Lung (tissue), 12 donors: ENCODE measurements around the gene MAP3K7CL. TPM values are rescaled to one million over a fixed set of nuclear protein-coding genes. Genes with fewer than 3 reads are reported as not detected.

Source experiments
- ATAC-seq: fragments of 200-7000 bp; cut with Tn5 transposase; one replicate; pipeline ENCODE4 v1.9.1; 2020; ENCODE audit warnings: moderate number of reproducible peaks; ENCODE audit not compliant: insufficient read depth, low FRiP score
- DNase-seq, 3 donors: peaks; one replicate each; pipeline ENCODE4 v3.0.0-alpha.2; 2013 to 2017
- H3K27ac ChIP-seq, 2 donors: one replicate each; pipeline ENCODE4 v1.5.1; 2013; ENCODE audit warnings: mild to moderate bottlenecking in 2 of 2, moderate library complexity in 2 of 2, control low read depth in 1 of 2, inconsistent platforms in 1 of 2, low read depth in 1 of 2, low read length in 1 of 2
- H3K27me3 ChIP-seq, 3 donors: one replicate each; pipeline ENCODE4 v1.5.1; 2013; ENCODE audit warnings: low read length in 2 of 3; ENCODE audit not compliant: control insufficient read depth in 3 of 3, insufficient read depth in 3 of 3
- H3K36me3 ChIP-seq, 4 donors: one replicate each; pipeline ENCODE4 v1.5.1; 2013; ENCODE audit warnings: low read length in 4 of 4, mild to moderate bottlenecking in 1 of 4, moderate library complexity in 1 of 4; ENCODE audit not compliant: control insufficient read depth in 4 of 4, insufficient read depth in 4 of 4
- H3K4me1 ChIP-seq, 5 donors: one replicate each; pipeline ENCODE4 v1.5.1; 2013; ENCODE audit warnings: low read length in 5 of 5, mild to moderate bottlenecking in 2 of 5, moderate library complexity in 1 of 5; ENCODE audit not compliant: control insufficient read depth in 5 of 5, insufficient read depth in 5 of 5
- H3K4me3 ChIP-seq: one replicate; pipeline ENCODE4 v1.5.1; 2013; ENCODE audit warnings: mild to moderate bottlenecking, control low read depth, moderate library complexity
- H3K9ac ChIP-seq, 2 donors: one replicate each; pipeline ENCODE4 v1.5.1; 2013; ENCODE audit warnings: low read length in 2 of 2, control low read depth in 1 of 2; ENCODE audit not compliant: insufficient read depth in 1 of 2
- H3K9me3 ChIP-seq, 4 donors: one replicate each; pipeline ENCODE4 v1.5.1; 2013; ENCODE audit warnings: low read length in 3 of 4, mild to moderate bottlenecking in 1 of 4, moderate library complexity in 1 of 4; ENCODE audit not compliant: control insufficient read depth in 4 of 4, insufficient read depth in 3 of 4
- CTCF ChIP-seq: IDR thresholded peaks from 2 replicates; pipeline ENCODE4 v1.5.1; 2012; ENCODE audit warnings: mild to moderate bottlenecking; ENCODE audit errors: control extremely low read depth, extremely low read depth
- WGBS, 2 donors: extraction: QIAGEN DNeasy Blood & Tissue Kit; methylation state at CpG; one replicate each; pipeline ENCODE4 v1.1.7; 2013; 5-methylcytosine and 5-hydroxymethylcytosine counted together
- polyA plus RNA-seq, 2 donors: library from polyadenylated mRNA; stranded (reverse); fragments of 200-250 nt; gene quantifications; one replicate each; pipeline ENCODE4 v1.2.1, GENCODE V29; 2013
- total RNA-seq, 2 donors: library from RNA; depleted of rRNA in 1 of 2; stranded (reverse); fragments of >200 nt in 1 of 2; gene quantifications; one replicate each; pipeline ENCODE4 v1.2.1, GENCODE V29; 2014 to 2021
- donor health status: control.
- donor health status: control.
- donor health status: Bipolar disorder and iron deficiency.
- donor health status: healthy.
- donor health status: DM: yes; HTN: yes; CAD: no.

MAP3K7CL gene
- total and polyA plus RNA-seq, 4 donors: 5.6 to 15.1 (median 8.3) TPM

GRCh38 chr21:29145852-29146453, 15.5 kb downstream of the MAP3K7CL start:
- Histone ChIP-seq H3K27ac (peak overlapping the region in 1 of 2 donors; percentile 77), H3K4me1 (peaks cover 0 to 25% (median 11%) of the 10 kb centered on the region in 5 donors), H3K36me3 (peaks cover 0 to 2% (median 0%) of the 10 kb centered on the region in 4 donors), H3K27me3 (peaks cover 0 to 16% (median 0%) of the 10 kb centered on the region in 3 donors), H3K9me3 (no peaks in the 10 kb centered on the region), H3K4me3 (no peak overlapping the region), H3K9ac (no peak overlapping the region)
- WGBS, 2 donors: 62 to 70% methylated on average over 7 of the region's 7 CpGs
- DNase-seq: no peak
- no peak for ATAC-seq
- TF ChIP-seq CTCF: no peak

- Histone ChIP-seq H3K36me3 (peaks cover 0 to 2% (median 0%) of the 10 kb centered on the region in 4 donors), H3K4me1 (peaks cover 0 to 29% (median 11%) of the 10 kb centered on the region in 5 donors), H3K9me3 (no peaks in the 10 kb centered on the region), H3K4me3 (no peak overlapping the region), H3K9ac (no peak overlapping the region), H3K27ac (no peak overlapping the region), H3K27me3 (peaks cover 0 to 16% (median 0%) of the 10 kb centered on the region in 3 donors)
- WGBS, 2 donors: 73 to 94% methylated on average over 1 of the region's 1 CpG
- ATAC-seq (no peak), DNase-seq (no peak)
- no peak for TF ChIP-seq CTCF
Observed at GRCh38 chr21:29146726-29147125, 16.3 kb downstream of the MAP3K7CL start.

GRCh38 chr21:29148530-29148929, 18.1 kb downstream of the MAP3K7CL start:
- no peak overlapping the region for H3K4me3 ChIP-seq
- no peak for TF ChIP-seq CTCF
- H3K9ac ChIP-seq: peak overlapping the region in 1 of 2 donors; percentile 19
- peaks cover 0 to 16% (median 0%) of the 10 kb centered on the region in 3 donors for H3K27me3 ChIP-seq
- DNase-seq: peak; percentile 45 to 85 (median 80)
- H3K27ac ChIP-seq: no peak overlapping the region
- H3K4me1 ChIP-seq: peaks cover 0 to 43% (median 12%) of the 10 kb centered on the region in 5 donors
- H3K9me3 ChIP-seq: no peaks in the 10 kb centered on the region
- ATAC-seq: no peak
- WGBS, 2 donors: 67 to 71% methylated on average over 5 of the region's 5 CpGs
- no peaks in the 10 kb centered on the region for H3K36me3 ChIP-seq
